Left lung (tissue), 10 donors: ENCODE results near the gene NCBP3. TPM values are rescaled to one million over a fixed set of nuclear protein-coding genes. Genes with fewer than 3 reads are reported as not detected.

Experiments
- ATAC-seq: fragments of 200-7000 bp; cut with Tn5 transposase; one replicate; pipeline ENCODE4 v1.9.1; 2020; ENCODE audit warnings: moderate library complexity
- DNase-seq, 4 donors: peaks; one replicate each; pipeline ENCODE4 v3.0.0-alpha.2; 2013 to 2020
- H3K27ac ChIP-seq, 2 donors: fragments of 200-600 bp; sonication (generic) in 1 of 2; one replicate each; pipeline versions ENCODE4 v1.5.0 to v1.8.0; 2020 to 2021
- H3K27me3 ChIP-seq, 2 donors: fragments of 200-600 bp; sonication (generic) in 1 of 2; one replicate each; pipeline versions ENCODE4 v1.5.0 to v1.8.0; 2020 to 2021
- H3K36me3 ChIP-seq, 2 donors: fragments of 200-600 bp; sonication (generic) in 1 of 2; one replicate each; pipeline versions ENCODE4 v1.5.0 to v1.8.0; 2020 to 2021
- H3K4me1 ChIP-seq, 2 donors: fragments of 200-600 bp; one replicate each; pipeline ENCODE4 v1.8.0; 2021
- H3K4me3 ChIP-seq, 2 donors: fragments of 200-600 bp; sonication (generic) in 1 of 2; one replicate each; pipeline versions ENCODE4 v1.5.0 to v1.8.0; 2020 to 2021; ENCODE audit warnings: mild to moderate bottlenecking in 1 of 2
- H3K9me3 ChIP-seq, 2 donors: fragments of 200-600 bp; sonication (generic) in 1 of 2; one replicate each; pipeline versions ENCODE4 v1.5.0 to v1.8.0; 2020 to 2021
- CTCF ChIP-seq, 2 donors: fragments of 200-600 bp; sonication (generic) in 1 of 2; IDR thresholded peaks; one replicate each; pipeline versions ENCODE4 v1.5.0 to v1.8.0; 2021; ENCODE audit warnings: antibody characterized with exemption in 2 of 2
- intact Hi-C, 2 donors: fragments of 100-400 bp; cut with DNase I; formaldehyde crosslinking; loops; one replicate each; pipeline versions ENCODE4 v1.11.2 to v1.14.2; 2022
- polyA plus RNA-seq, 6 donors: library from polyadenylated mRNA; unstranded; fragments of 120-200 nt; gene quantifications; one replicate each; pipeline ENCODE4 v1.2.1, GENCODE V29; 2013; ENCODE audit not compliant: insufficient read length in 6 of 6
- total RNA-seq, 2 donors: library from RNA; stranded (reverse); fragmentation: NEBNext Ultra II Directional; extraction: Animal tissue kit (Norgen Biotek cat#: 25700); gene quantifications; one replicate each; pipeline ENCODE4 v1.2.1, GENCODE V29; 2021
- donor health status: DM: no; HTN: yes; CAD: no.
- donor health status: DM: no; HTN: no; CAD: no.

NCBP3 gene
- total and polyA plus RNA-seq, 8 donors, result 30.6 to 112 (median 104) TPM

GRCh38 chr17:3843935-3844516 lies 2.0 kb downstream of the NCBP3 start:
- Histone ChIP-seq H3K9me3 (no peaks in the 10 kb centered on the region), H3K27me3 (no peaks in the 10 kb centered on the region), H3K4me1 (peaks cover 0 to 40% of the 10 kb centered on the region in 2 donors), H3K4me3 (no peak overlapping the region), H3K27ac (no peak overlapping the region), H3K36me3 (peaks cover 0 to 38% of the 10 kb centered on the region in 2 donors)
- peak; percentile 35 to 44 for TF ChIP-seq CTCF (IDR thresholded peaks at IDR 0.05)
- intact Hi-C loops, result no loop called here
- ATAC-seq (peak; percentile 15), DNase-seq (no peak)

GRCh38 chr17:3838206-3838605 lies 7.8 kb downstream of the NCBP3 start:
- ATAC-seq, result peak; percentile 49
- DNase-seq, result no peak
- Histone ChIP-seq H3K36me3 (peaks cover 0 to 89% of the 10 kb centered on the region in 2 donors), H3K9me3 (no peaks in the 10 kb centered on the region), H3K4me1 (peaks cover 0 to 41% of the 10 kb centered on the region in 2 donors), H3K4me3 (no peak overlapping the region), H3K27ac (no peak overlapping the region), H3K27me3 (no peaks in the 10 kb centered on the region)
- no peak for TF ChIP-seq CTCF (IDR thresholded peaks at IDR 0.05)
- intact Hi-C loops, result no loop called here

- intact Hi-C loops, result no loop called here
- DNase-seq (no peak), ATAC-seq (no peak)
- TF ChIP-seq CTCF (IDR thresholded peaks at IDR 0.05), result no peak
- Histone ChIP-seq H3K36me3 (peaks cover 0 to 82% of the 10 kb centered on the region in 2 donors), H3K27me3 (no peaks in the 10 kb centered on the region), H3K4me3 (no peak overlapping the region), H3K27ac (no peak overlapping the region), H3K9me3 (no peaks in the 10 kb centered on the region), H3K4me1 (peaks cover 0 to 34% of the 10 kb centered on the region in 2 donors)
These were observed 9.5 kb downstream of the NCBP3 start for GRCh38 chr17:3836551-3836950.

- no peak for DNase-seq
- Histone ChIP-seq H3K27me3 (no peaks in the 10 kb centered on the region), H3K4me1 (peaks cover 0 to 24% of the 10 kb centered on the region in 2 donors), H3K4me3 (no peak overlapping the region), H3K36me3 (peaks cover 0 to 81% of the 10 kb centered on the region in 2 donors), H3K9me3 (no peaks in the 10 kb centered on the region), H3K27ac (peak overlapping the region in 1 of 2 donors; percentile 34)
- no peak for TF ChIP-seq CTCF (IDR thresholded peaks at IDR 0.05)
- ATAC-seq, result peak; percentile 34
- intact Hi-C loops, result no loop called here
These were observed 10.4 kb downstream of the NCBP3 start for GRCh38 chr17:3835410-3836229.

- DNase-seq, result no peak
- Histone ChIP-seq H3K27ac (peak overlapping the region in 1 of 2 donors; percentile 34), H3K4me3 (no peak overlapping the region), H3K9me3 (no peaks in the 10 kb centered on the region), H3K4me1 (peaks cover 0 to 20% of the 10 kb centered on the region in 2 donors), H3K36me3 (peaks cover 0 to 78% of the 10 kb centered on the region in 2 donors), H3K27me3 (no peaks in the 10 kb centered on the region)
- peak; percentile 44 for ATAC-seq
- TF ChIP-seq CTCF (IDR thresholded peaks at IDR 0.05), result no peak
- intact Hi-C loops, result no loop called here
These were observed 11.2 kb downstream of the NCBP3 start for GRCh38 chr17:3834811-3835210.
